ENCODE data around the gene IGDCC3. TPM values are rescaled to one million over a fixed set of nuclear protein-coding genes. Genes with fewer than 3 reads are reported as not detected.
"Not testable (repeated sequence)": the region's sequence is repeated elsewhere in the genome, so short reads cannot be mapped to it uniquely, and the experiment has no call there.

IGDCC3 gene
- total RNA-seq, 2 donors from 2014 or later, result not detected

DNA sequence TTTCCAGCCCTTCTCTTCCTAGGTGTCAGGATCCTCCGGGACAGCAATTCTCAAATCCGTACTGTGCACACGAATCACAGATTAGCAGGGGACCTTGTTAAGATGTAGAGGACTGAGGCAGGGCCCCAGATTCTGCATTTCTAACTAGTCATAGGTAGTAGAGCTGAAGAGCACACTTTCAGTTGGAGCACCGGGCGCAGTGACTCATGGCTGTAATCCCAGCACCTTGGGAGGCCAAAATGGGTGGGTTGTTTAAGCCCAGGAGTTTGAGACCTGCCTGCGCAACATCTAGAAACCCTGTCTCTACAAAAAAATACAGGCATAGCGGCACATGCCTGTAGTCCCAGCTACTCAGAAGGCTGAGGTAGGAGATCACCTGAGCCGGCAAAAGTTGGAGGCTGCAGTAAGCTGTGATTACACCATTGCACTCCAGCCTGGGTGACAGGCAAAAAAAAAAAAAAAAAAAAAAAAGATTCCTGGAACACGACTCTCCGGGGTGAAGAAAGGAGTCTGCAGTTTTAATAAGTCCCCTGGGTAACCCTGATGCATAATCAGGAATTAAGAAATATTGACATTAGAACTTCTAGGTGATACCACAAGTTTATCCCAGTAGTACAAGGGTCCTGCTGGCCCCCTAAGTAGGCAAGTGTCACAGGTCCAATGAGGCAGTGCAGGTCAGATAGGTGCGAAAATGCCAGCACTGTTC is 21.4 kb upstream of the IGDCC3 start:
- H3K27me3 ChIP-seq, result no peaks in the 10 kb centered on the region
- H3K36me3 ChIP-seq, result no peaks in the 10 kb centered on the region
- no peak overlapping the region for H3K4me3 ChIP-seq
- no peak for TF ChIP-seq CTCF (IDR thresholded peaks at IDR 0.05)
- H3K4me1 ChIP-seq, result peaks cover 0 to 27% of the 10 kb centered on the region in 2 donors
- no peak overlapping the region for H3K27ac ChIP-seq
- no peaks in the 10 kb centered on the region for H3K9me3 ChIP-seq
- no peak for DNase-seq (ENCODE audit: low spot score)

DNA sequence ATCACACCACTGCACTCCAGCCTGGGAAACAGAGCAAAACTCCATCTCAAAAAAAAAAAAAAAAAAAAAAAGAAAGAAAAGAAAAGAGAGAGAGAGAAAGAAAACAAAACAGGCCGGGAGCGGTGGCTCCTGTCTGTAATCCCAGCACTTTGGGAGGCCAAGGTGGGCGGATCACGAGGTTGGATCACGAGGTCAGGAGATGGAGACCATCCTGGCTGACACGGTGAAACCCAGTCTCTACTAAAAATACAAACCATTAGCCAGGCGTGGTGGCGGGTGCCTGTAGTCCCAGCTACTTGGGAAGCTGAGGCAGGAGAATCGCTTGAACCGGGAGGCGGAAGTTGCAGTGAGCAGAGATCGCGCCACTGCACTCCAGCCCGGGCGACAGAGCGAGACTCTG is 20.7 kb upstream of the IGDCC3 start:
- DNase-seq (ENCODE audit: low spot score); H3K27ac ChIP-seq; H3K36me3 ChIP-seq; H3K4me3 ChIP-seq; H3K27me3 ChIP-seq; H3K9me3 ChIP-seq: not testable (repeated sequence)
- peaks cover 0 to 27% of the 10 kb centered on the region in 2 donors for H3K4me1 ChIP-seq

DNA sequence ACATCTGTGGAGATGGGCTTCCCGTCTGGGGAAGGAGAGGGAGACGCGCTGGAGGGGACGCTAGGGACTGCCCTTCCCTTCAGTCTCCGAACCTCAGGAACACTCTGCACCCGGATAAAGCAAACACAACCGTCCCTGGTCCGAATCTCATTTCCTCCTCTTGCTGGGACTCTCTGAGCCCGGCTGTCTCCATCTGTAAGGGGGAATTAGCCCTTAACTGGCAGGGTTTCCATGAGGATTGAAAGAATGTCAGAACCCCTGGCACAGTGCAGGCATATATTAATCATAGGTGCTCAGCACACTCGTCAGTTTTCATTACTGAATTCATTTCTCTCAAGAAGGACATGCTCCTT is 19.1 kb upstream of the IGDCC3 start:
- Histone ChIP-seq H3K36me3 (no peaks in the 10 kb centered on the region), H3K27me3 (no peaks in the 10 kb centered on the region), H3K9me3 (no peaks in the 10 kb centered on the region), H3K4me1 (peaks cover 0 to 22% of the 10 kb centered on the region in 2 donors), H3K27ac (no peak overlapping the region), H3K4me3 (no peak overlapping the region)
- TF ChIP-seq CTCF (IDR thresholded peaks at IDR 0.05), result no peak
- DNase-seq (ENCODE audit: low spot score), result no peak

GRCh38 chr15:65396283-65396964 is 18.6 kb upstream of the IGDCC3 start:
- Histone ChIP-seq H3K4me1 (peaks cover 0 to 17% of the 10 kb centered on the region in 2 donors), H3K4me3 (peak overlapping the region in 1 of 2 donors; percentile 25), H3K27ac (no peak overlapping the region), H3K27me3 (no peaks in the 10 kb centered on the region), H3K36me3 (no peaks in the 10 kb centered on the region), H3K9me3 (no peaks in the 10 kb centered on the region)
- no peak for DNase-seq (ENCODE audit: low spot score)
- TF ChIP-seq CTCF (IDR thresholded peaks at IDR 0.05), result no peak

DNA sequence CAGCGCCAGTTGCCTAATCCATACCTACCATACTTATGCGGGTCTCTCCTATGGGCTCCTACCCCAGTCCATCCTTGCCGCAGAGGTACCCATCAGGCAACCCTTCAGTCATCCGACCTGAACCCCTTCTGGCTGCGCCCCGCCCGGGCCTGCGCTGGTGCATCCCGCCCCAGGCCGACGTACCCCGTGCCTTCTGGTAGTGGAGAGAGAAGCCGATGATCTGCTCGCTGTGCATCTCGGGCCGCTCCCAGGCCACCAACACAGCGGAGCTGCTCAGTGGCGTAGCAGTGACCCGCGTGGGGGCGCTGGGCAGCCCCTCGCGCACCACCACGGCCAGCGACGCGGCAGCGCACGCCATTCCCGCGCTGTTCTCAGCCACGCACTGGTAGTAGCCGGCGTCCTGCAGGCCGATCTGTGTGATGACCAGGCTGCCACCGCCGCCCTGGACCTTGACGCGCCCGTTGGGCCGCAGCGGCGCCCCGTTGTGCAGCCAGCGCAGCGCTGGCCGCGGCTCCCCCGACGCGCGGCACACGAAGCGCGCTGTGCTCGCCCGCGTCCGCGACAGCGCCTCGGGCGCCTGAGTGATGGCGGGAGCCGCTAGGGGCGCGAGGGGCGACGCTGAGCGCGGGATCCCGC is 17.9 kb upstream of the IGDCC3 start:
- Histone ChIP-seq H3K27ac (no peak overlapping the region), H3K4me3 (peak overlapping the region in 1 of 2 donors; percentile 25)
- no peak for DNase-seq (ENCODE audit: low spot score)

More for the DNA sequence above, 17.9 kb upstream of the IGDCC3 start:
- no peaks in the 10 kb centered on the region for H3K27me3 ChIP-seq
- no peaks in the 10 kb centered on the region for H3K9me3 ChIP-seq
- TF ChIP-seq CTCF (IDR thresholded peaks at IDR 0.05), result no peak
- no peaks in the 10 kb centered on the region for H3K36me3 ChIP-seq
- peaks cover 0 to 9% of the 10 kb centered on the region in 2 donors for H3K4me1 ChIP-seq
